SU-DHL-6 (cell line): ENCODE data around the gene SNX14.

Experiments
- EZH2phosphoT487 ChIP-seq: fragments of 200-600 bp; sonication (generic), shearing (Covaris generic); conservative IDR thresholded peaks from 2 replicates; pipeline ENCODE4 v1.6.1; 2018; ENCODE audit warnings: mild to moderate bottlenecking, antibody characterized with exemption, low read length, moderate library complexity, mixed read lengths
- TF ChIP-seq, protein P1 (sequence below): fragments of 200-600 bp; sonication (generic); IDR thresholded peaks from one replicate; pipeline ENCODE4 v1.5.1; 2017; ENCODE audit warnings: antibody characterized with exemption, mild to moderate bottlenecking, low read length, moderate library complexity; ENCODE audit not compliant: insufficient read depth, poor library complexity, severe bottlenecking

DNA sequence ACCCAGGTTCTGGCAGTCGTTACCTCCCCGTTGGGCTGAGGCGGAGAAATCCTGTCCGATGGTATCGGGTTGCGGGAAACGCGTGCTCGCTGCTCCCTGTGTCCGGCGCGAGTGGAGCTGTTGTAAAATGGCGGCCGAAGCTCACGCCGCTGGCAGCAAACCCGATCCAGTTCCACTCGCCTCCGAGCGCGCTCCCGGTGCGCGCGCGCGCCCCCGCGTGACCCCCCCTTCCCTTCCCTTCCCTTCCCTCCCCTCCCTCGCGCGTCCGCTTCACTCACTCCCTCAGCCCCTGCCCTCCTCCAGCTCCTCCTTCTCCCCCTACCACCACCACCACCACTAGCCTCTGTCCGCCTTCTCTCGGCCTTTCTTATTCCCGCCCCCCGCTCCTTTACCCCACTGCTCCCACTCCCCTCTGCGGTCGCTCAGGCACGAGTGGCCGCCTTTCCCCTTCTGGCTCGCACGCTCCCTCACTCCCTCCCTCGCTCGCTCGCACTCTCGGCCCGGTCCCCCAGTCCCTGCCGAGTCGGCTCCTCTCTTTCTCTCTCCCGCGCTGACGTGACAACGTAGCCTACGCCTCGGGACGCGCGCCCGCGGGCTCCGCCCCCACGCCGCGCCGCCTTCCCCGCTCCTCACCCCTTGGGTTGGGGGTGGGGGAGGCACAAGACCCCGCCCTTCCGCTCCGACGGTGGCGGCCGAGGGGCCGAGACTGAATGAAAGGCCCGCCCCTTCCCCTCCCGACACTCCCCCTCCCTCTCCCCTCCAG, 49.3 kb upstream of the SNX14 start, which contains the start of gene SYNCRIP:
- TF ChIP-seq, protein P1, sequence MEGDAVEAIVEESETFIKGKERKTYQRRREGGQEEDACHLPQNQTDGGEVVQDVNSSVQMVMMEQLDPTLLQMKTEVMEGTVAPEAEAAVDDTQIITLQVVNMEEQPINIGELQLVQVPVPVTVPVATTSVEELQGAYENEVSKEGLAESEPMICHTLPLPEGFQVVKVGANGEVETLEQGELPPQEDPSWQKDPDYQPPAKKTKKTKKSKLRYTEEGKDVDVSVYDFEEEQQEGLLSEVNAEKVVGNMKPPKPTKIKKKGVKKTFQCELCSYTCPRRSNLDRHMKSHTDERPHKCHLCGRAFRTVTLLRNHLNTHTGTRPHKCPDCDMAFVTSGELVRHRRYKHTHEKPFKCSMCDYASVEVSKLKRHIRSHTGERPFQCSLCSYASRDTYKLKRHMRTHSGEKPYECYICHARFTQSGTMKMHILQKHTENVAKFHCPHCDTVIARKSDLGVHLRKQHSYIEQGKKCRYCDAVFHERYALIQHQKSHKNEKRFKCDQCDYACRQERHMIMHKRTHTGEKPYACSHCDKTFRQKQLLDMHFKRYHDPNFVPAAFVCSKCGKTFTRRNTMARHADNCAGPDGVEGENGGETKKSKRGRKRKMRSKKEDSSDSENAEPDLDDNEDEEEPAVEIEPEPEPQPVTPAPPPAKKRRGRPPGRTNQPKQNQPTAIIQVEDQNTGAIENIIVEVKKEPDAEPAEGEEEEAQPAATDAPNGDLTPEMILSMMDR = no peak
- TF ChIP-seq EZH2phosphoT487 = no peak
